Lung microvascular endothelial cell (primary cell): Measurements from ENCODE around the gene FSHR. TPM values are rescaled to one million over a fixed set of nuclear protein-coding genes. Genes with fewer than 3 reads are reported as not detected.

Experiments
- DNase-seq, 2 donors: peaks; one replicate each; pipeline versions ENCODE4 v3.0.0 to v3.0.0-alpha.2; 2010; ENCODE audit warnings: low read depth in 2 of 2
- total RNA-seq: library from RNA; depleted of rRNA; stranded (reverse); fragments of >200 nt; gene quantifications from 2 replicates; pipeline ENCODE4 v1.2.1, GENCODE V29; 2014

Gene FSHR, protein sequence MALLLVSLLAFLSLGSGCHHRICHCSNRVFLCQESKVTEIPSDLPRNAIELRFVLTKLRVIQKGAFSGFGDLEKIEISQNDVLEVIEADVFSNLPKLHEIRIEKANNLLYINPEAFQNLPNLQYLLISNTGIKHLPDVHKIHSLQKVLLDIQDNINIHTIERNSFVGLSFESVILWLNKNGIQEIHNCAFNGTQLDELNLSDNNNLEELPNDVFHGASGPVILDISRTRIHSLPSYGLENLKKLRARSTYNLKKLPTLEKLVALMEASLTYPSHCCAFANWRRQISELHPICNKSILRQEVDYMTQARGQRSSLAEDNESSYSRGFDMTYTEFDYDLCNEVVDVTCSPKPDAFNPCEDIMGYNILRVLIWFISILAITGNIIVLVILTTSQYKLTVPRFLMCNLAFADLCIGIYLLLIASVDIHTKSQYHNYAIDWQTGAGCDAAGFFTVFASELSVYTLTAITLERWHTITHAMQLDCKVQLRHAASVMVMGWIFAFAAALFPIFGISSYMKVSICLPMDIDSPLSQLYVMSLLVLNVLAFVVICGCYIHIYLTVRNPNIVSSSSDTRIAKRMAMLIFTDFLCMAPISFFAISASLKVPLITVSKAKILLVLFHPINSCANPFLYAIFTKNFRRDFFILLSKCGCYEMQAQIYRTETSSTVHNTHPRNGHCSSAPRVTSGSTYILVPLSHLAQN
- not detected in 2 replicates for total RNA-seq

DNA sequence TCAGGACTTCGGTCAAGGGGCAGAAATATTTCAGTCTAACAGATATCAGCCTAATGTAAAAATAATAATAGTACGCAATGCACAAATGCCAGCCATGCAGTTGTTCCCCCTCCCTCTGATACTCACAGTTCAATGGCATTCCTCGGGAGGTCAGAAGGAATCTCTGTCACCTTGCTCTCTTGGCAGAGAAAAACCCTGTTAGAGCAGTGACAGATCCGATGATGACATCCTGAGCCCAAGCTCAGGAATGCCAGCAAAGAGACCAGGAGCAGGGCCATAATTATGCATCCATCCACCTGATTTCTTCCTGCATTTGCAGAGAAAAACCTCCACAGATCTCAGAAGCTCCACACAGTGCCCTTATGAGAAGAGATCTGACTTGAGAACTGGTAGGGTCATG, at the start of gene FSHR:
FSHR (minus strand) TSS at position 376 of the 400 bp plus-strand sequence; CDS start at position 278, 98 bp downstream.
- no peak for DNase-seq

DNA sequence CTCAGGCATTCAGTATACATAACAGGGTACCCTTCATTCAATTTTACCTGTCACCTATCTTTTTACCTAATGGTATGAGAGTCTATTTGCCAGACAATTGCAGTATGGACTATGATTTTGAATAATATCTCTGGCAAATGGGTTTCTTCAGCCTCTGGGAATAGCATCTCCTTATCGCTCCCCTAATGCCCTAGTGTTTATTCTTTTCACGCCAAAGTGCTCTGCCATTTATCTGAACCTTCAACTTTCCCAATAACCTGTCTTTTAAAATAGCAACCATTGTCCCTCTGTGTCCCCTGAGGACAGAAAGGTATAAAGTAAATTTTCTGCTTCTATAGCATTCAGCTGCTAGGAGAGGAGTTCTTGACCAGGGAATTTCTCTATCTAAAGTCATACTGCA, 45.0 kb upstream of the FSHR start:
- no peak for DNase-seq

DNA sequence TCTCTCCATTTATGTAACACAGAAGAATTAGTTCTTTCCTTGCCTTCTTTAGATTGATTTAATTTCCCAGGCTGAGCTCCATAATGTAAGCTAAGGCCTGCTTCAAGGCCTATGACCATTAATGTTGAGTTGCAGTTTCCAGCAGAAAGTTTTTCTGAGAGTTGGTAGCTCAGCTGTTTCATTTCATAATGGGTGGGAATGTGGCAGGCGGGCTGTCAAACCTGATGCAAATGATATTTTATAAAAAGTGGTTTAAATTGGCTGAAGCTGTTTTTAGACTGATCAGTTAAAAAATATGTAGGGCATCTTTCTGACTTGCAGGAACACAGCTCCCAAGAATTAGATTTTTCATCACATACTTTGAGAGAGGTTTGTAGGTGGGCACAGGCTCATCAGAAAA, 40.4 kb upstream of the FSHR start:
- DNase-seq = no peak

DNA sequence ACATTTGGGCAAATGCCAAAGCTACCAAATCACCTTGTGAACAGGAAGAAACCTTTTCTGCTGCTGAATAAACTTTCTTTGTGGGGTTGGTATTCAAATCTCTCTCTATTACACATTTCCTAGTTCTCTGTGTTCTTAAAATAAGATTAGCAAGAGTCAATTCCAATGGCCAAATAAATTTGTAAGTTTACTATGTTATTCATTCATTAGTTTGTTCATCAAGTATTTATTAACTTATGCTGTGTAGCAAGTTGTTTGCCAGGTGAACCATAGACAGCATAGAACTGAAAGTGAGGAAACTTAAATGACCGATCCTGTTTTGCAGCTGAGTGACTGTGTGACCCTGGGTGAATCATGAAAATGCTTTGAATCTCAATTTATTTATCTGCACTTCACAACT, 37.7 kb upstream of the FSHR start:
- no peak for DNase-seq

DNA sequence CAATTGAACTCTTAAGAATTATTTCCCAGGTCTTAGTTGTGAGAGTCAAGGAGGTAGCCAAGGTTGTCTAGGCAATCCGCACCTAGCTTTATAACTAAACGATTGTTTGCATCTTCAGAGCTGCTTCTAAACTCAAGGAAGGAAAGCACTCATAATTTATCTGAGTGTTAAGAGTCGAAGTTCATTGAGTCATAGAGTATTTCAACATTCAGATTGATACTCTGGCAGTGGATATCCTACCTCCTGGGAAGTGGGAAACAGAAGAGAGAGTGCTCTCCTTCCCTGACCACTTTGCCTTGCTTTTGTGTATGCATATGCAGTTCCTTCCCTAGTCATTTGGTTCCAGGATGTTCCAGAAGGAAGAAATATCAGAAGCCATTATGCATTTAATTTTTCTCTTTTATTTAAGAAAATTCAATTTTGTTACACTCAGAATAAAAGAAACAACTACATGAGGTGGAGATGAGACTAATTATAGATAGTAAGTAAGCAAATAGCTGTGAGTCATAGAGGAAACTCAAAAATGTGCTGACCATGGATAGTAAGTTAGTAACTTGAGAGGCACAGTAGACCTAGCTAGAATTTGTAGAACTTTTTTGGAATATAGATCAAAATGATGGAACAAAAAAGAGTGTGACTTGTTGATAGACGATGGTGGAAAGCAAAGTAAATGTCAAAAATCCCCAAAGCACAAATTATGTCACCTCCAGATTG, 35.4 kb upstream of the FSHR start:
- DNase-seq = no peak

DNA sequence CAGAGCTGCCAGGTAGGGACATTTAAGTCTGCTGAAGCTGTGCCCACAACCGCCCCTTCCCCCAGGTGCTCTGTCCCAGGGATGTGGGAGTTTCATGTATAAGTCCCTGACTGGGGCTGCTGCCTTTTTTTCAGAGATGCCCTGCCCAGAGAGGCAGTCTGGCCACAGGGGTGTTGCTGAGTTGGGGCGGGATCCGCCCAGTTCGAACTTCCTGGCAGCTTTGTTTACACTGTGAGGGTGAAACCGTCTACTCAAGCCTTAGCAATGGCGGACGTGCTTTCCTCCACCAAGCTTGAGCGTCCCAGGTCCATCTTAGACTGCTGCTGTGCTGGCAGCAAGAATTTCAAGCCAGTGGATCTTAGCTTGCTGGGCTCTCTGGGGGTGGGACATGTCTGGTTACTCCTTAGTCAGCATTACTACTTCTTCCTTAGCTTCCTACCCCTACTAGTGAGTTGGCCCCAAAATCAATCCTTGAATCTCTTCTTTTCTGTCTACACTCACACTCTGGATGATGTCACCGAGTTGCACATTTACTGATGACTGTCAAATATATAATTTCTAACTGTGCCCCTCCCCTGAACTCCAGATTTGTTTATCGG, 31.8 kb upstream of the FSHR start:
- DNase-seq = no peak

DNA sequence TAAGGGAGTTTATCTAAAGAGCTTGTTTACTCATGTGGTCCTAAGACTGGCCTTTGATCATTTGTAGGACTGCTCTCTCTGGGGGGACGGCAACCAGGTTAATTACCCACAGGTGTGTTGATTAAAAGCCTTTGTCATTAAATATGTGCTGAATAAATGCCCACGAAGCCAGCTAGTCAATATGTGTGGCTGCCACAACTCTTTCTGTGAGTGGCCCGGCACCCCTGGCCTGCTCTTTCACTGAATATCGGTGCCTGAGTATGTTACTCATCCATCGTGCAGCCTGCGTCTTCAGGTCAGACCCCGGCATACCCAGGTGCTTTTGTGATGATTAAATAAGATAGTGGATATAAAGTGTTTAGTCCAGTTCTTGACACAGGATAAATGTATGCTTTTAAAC, 24.3 kb upstream of the FSHR start:
- no peak for DNase-seq

DNA sequence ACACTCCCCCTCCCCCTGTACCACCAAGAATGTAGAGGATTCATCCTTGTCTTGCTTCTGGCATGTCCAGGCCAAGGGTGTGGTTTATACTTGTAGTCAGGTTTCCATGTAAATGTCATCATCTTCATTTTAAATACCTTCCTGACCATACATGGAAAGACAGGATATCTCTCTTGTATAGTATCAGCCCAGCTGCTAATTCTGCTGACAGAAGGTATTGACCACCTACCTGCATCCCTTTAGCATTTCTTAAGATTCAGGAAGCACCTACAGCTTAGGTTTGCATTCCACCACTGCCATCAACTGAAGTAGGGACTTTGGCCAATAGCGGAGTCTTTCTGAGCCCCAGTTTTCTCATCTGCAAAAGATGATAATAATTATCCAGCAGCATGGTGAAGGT, 22.9 kb upstream of the FSHR start:
- DNase-seq = no peak

DNA sequence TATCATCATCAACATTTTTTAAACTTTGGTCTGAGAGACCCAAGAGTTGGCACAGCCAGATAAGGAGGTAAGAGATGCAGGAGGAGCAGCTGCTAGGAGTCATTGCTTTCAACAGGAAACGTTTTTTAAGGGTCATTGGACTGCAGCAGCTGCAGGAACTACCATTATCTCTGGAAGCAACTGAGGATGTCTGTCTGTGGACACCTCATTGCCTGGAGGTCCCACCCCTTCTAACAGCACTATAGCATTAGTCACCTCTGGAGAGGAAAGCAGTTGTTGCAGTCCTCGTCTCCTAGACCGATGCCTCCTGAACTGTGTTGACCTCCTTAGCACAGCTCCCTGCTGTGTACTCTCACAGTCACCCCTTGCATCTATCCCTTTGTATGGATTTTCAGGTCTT, 21.5 kb upstream of the FSHR start:
- DNase-seq = no peak

DNA sequence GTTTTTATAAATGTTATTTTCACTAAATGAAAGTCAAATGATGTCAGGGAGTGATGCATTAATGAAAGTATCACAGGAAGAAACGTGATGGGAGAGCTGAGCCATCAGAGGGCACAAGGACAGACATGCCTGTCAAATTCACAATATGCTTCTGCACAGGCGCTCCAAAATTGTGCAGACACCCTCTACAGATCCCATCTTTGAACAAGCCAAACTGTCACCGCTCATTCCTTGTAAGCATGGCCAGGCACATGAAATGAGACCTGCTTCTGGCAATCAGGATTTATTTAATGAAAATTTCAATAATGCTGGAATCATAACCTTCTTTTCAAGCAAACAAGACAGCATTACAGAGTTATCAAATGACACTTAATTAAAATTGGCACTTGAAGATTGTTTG, 20.4 kb upstream of the FSHR start:
- no peak for DNase-seq

DNA sequence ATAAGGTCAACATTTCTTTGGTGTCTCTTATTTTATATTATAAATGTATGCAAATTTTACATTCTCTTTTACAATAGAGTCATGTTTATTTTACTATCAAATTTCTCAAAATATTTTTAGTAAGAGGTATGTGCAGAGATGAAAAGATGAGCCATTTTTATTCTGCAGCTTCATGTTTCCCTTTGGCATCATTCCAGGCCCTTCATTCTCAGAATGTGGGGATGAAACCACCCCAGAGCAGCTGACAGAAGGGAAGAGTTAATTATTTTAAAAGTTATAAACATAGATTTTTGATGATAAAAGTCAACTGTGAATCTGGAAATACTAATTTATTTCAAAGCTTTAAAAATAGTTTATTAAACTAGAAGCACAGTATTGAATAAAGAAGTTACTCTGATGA, 12.8 kb upstream of the FSHR start:
- no peak for DNase-seq

DNA sequence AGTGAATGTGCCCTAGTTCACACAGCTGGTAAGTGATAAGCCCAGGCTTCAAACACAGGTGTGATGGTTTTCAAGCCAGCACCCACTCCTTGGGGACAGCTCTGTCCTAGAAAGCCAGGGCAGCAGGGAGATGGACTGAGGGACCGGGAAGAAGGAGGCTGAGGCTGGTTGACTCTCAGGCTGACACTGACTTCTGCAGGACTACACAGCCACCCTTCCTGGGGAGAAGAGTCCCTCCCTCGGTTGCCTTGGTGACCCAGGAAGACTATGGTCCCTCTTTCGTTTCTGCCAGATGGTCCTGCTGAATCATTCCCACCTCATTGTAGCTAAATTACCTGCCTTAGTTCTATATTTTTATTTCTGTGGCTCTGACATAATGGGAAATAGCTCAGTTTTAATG, 11.3 kb upstream of the FSHR start:
- no peak for DNase-seq

DNA sequence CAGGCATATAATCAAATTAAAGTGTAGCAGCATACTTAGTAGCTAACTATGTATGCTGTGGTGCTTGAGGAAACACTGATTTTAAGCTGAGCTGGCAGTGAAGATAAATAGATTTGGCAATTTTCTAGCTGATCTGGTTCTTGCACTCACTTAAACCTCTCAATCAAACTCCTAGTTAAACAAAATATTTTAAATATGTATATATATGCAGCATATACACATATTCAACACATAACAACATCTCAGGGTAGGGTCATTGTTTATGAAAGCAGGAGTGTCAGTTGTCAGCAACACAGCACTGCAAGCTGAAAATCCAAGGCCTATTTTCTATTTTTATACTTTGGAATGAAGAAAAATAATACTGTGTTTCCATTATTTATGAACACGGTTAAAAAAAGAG, 10.4 kb upstream of the FSHR start:
- DNase-seq = no peak

DNA sequence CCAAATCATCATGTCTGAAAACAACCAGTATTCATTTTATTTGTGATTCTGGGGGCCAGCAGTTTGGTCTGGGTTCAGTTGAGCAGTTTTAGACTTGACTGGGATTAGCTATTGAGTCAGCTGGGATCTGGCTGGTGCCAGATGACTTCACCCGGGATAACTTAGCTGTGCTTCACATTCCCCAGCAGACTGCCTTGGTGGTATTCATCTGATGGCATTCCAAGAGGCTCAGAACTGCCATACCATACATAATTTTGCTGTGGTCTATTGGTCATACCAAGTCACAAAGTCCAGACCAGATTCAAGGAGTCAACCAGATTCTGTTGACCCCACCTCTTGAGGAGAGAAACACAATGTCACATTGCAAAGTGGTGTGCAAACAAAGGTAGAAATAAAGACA, 7.8 kb upstream of the FSHR start:
- no peak for DNase-seq

DNA sequence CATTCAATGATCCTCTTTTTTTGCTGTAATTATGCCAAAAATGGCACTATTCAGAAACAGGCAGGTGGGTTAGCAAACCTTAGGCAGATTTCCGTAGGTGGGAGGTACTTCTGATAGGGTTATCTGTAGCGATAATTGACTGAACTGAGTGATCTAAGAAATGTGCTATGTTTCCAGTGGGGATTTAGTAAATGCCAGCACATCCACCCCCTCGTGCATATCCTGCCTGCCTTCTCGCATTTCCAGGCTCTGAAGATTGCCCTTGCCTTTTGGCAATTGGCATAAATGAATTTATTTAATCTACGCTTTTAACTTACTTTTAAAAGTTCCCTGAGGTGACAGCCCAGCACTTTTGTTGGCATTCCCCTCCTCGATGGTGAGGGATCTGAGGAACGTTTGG, 576 bp upstream of the FSHR start:
- no peak for DNase-seq

DNA sequence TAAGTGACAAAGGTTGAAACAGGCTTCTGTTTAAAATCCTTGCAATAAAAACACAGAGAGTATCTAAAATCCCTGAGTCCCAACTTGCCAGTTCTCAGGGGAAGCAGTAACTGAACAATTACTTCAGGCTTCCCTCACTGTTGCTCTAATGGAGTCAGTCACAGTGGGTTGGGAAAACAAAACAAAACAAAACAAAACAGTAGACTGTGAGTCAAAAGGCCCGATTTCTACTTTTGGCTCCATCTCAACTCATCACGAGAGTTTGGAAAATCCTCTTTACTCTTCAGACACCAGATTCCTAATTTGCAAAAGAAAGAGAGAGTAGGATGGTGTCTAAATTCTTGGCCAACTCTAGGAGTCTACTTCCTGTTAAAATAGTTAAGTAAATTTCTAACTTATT, 1.1 kb downstream of the FSHR start:
- no peak for DNase-seq

DNA sequence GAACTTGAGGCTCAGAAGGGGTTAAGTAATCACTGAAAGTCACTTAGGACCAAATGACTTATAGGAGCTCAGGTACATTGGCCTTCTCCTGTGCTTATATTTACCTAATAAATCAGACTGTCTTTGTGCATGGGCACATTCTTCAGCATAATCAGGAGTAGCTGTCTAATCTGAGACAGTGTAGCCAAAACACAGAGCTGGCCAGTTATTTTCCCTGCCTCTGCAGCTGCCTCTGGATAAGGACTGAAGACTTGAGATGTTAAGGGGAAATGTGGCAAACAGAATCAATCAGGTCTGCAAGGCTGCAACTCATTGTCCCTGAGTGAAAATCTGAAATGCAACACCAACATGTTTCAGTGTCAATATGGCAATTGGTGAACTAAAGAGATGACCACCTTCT, 1.5 kb downstream of the FSHR start:
- no peak for DNase-seq

DNA sequence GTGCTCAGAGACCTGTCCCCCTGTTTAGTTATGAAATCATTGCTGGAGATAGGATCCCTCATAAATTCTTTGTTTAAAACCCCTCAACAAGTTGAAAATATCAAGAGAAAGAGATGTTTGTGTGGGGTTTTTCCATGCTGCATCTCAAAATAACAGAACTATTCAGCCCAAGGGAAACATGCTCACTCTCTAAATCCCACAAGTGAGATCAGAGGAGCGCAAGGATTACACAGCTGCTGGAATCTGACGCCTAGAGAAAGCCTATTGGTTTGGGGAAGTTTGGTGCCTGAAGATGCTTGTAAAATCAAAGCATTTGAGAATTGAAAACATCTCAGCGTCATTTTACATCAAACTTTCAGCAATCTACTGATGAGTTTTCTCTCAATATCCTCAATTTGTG, 7.9 kb downstream of the FSHR start:
- DNase-seq = no peak

DNA sequence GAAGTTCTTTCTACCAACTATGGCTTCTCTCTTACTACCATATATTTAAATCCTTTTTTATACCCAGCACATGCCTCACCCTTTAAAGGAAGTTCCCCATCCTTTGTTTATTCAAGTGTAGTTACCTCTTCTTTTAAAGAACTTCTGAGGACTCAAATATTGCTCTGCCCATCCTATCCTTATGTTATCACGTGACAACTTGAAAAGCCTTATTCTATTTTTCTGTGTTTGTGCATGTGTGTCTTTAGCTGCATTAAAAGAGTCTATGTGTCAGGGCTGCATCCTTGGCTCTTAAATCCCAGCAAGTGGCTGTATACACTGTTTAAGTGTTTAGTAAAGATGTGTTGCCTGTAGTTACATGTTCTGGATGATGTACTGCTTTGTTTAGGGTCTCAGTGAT, 22.5 kb downstream of the FSHR start:
- DNase-seq = no peak

DNA sequence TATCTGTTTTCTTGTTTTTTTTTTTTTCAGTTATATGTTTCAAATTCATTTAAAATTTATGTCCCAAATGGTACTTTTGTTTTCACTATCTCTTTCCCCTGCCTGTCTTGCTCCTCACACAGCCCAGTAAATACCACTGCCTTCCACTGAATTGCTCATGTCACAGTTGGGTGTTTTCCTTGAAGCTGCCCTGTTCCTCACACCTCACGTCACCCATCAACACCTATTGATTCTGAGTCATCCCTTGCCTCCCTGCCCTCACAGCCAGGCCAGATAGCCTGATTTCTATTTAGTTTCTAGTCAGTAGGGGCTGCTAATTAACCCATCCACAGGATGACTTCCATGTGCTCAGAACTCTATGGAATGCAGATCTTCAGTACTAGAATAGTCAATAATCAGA, 25.3 kb downstream of the FSHR start:
- DNase-seq = no peak

DNA sequence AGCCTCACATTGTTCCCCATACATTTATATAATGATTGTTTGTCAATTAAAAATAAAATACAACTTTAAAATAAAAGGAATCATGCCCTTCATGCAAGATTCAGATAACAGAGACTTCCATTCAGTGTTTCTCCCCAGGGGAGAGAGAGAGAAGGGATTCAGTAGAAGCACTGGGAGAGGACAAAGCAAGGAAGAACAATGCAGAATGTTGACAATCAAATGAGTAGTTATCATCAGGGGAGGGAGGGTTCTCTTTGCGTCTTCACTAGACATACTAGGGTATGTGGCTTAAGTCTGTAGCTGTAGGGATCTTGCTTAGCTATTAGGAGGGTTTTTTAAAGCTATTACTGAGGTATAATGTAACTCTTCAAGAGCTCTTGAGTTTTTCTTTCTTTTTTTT, 30.7 kb downstream of the FSHR start:
- DNase-seq = no peak

DNA sequence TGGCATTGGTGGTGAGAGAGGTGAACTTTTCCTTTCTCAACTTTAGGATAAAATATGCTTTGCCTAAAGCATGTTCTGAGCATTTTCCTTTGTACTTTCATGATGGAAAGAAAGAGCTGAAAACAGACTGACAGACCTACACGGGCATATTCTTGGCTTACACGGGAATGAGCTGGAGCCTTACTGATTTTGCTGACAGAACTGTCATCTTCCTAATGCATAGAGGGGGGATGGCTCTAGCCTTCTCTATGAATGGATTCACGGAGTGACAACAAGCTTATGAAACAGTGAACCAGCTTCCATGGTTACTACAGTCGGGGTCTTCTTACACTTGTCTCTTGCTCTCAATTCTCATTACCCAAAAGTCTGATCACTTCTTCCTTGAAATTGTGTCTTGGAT, 32.2 kb downstream of the FSHR start:
- DNase-seq = no peak
